CD4-positive, alpha-beta T cell (primary cell): ENCODE results near the gene TECPR2. TPM values are rescaled to one million over a fixed set of nuclear protein-coding genes. Genes with fewer than 3 reads are reported as not detected.

Experiments
- ATAC-seq: fragments of 200-7000 bp; cut with Tn5 transposase; one replicate; pipeline ENCODE4 v1.10.0; 2022; ENCODE audit warnings: mild to moderate bottlenecking; ENCODE audit not compliant: poor library complexity
- CTCF ChIA-PET: fragments of 350-600 bp; sonication (Branson Sonifier 250); formaldehyde crosslinking; loops from one replicate; lab custom pipeline; 2021; ENCODE audit warnings: antibody characterized with exemption, inconsistent platforms; lab: Charles Lee
- POLR2A ChIA-PET: fragments of 350-600 bp; sonication (Branson Sonifier 250); formaldehyde crosslinking; loops from one replicate; lab custom pipeline; 2021; ENCODE audit warnings: antibody characterized with exemption, inconsistent platforms; lab: Charles Lee
- DNase-seq, 14 experiments: peaks; one replicate each; pipeline ENCODE4 v3.0.0-alpha.2; 2013 to 2020; ENCODE audit warnings: mixed read lengths in 2 of 14
- H3K27ac ChIP-seq, 2 donors: one replicate each; pipeline versions ENCODE4 v1.5.1 to v1.7.0; 2013; ENCODE audit warnings: low read length in 2 of 2, low read depth in 1 of 2, mild to moderate bottlenecking in 1 of 2
- H3K27me3 ChIP-seq, 2 experiments: 1 replicate in 1 of 2; 2 replicates in 1 of 2; pipeline versions ENCODE4 v1.6.1 to v1.7.0; 2013; ENCODE audit warnings: low read length in 2 of 2, control low read depth in 1 of 2, mild to moderate bottlenecking in 1 of 2, moderate library complexity in 1 of 2; ENCODE audit not compliant: insufficient read depth in 2 of 2, control insufficient read depth in 1 of 2
- H3K36me3 ChIP-seq: one replicate; pipeline ENCODE4 v1.6.1; 2013; ENCODE audit warnings: low read length, control low read depth; ENCODE audit not compliant: insufficient read depth
- H3K4me1 ChIP-seq: one replicate; pipeline ENCODE4 v1.6.1; 2013; ENCODE audit warnings: low read length, control low read depth; ENCODE audit not compliant: insufficient read depth
- H3K4me3 ChIP-seq: one replicate; pipeline ENCODE4 v1.5.1; 2013; ENCODE audit warnings: mild to moderate bottlenecking, low read length, moderate library complexity
- H3K9me3 ChIP-seq, 2 experiments: 1 replicate in 1 of 2; 2 replicates in 1 of 2; pipeline versions ENCODE4 v1.6.1 to v1.7.0; 2013; ENCODE audit warnings: low read length in 2 of 2, mild to moderate bottlenecking in 2 of 2, control low read depth in 1 of 2, moderate library complexity in 1 of 2; ENCODE audit not compliant: control insufficient read depth in 1 of 2, insufficient read depth in 1 of 2
- H3K27ac Mint-ChIP-seq: one replicate; pipeline ENCODE4 v1.8.0; 2020; ENCODE audit warnings: mixed read lengths
- H3K27me3 Mint-ChIP-seq: one replicate; pipeline ENCODE4 v1.8.0; 2021; ENCODE audit warnings: mixed read lengths
- H3K36me3 Mint-ChIP-seq: one replicate; pipeline ENCODE4 v1.8.0; 2021; ENCODE audit warnings: low read depth, mixed read lengths
- H3K4me1 Mint-ChIP-seq: one replicate; pipeline ENCODE4 v1.8.0; 2021; ENCODE audit warnings: low read depth, mixed read lengths
- H3K4me3 Mint-ChIP-seq: one replicate; pipeline ENCODE4 v1.8.0; 2020; ENCODE audit warnings: mild to moderate bottlenecking, mixed read lengths
- H3K9me3 Mint-ChIP-seq: one replicate; pipeline ENCODE4 v1.8.0; 2020; ENCODE audit warnings: mixed read lengths
- intact Hi-C, 2 experiments: fragments of 100-400 bp; cut with DNase I in 1 of 2; cut with micrococcal nuclease in 1 of 2; formaldehyde crosslinking; loops; one replicate each; pipeline versions ENCODE4 v1.15.1 to v1.9.0; 2023 to 2025; cut with DNase I, micrococcal nuclease
- total RNA-seq, 174 experiments: library from RNA in 2 of 174; stranded (reverse) in 2 of 174; gene quantifications; one replicate each; pipeline ENCODE4 v1.2.3 and lab custom pipeline; 2021 to 2026
- TF ChIP-seq, protein P1 (sequence below): fragments of 200-600 bp; IDR thresholded peaks from one replicate; pipeline ENCODE4 v1.8.0; 2022; ENCODE audit warnings: antibody characterized with exemption, mild to moderate bottlenecking

Gene TECPR2
- total RNA-seq, 2 experiments from 2014 or later, result 5.0 to 5.4 TPM

DNA sequence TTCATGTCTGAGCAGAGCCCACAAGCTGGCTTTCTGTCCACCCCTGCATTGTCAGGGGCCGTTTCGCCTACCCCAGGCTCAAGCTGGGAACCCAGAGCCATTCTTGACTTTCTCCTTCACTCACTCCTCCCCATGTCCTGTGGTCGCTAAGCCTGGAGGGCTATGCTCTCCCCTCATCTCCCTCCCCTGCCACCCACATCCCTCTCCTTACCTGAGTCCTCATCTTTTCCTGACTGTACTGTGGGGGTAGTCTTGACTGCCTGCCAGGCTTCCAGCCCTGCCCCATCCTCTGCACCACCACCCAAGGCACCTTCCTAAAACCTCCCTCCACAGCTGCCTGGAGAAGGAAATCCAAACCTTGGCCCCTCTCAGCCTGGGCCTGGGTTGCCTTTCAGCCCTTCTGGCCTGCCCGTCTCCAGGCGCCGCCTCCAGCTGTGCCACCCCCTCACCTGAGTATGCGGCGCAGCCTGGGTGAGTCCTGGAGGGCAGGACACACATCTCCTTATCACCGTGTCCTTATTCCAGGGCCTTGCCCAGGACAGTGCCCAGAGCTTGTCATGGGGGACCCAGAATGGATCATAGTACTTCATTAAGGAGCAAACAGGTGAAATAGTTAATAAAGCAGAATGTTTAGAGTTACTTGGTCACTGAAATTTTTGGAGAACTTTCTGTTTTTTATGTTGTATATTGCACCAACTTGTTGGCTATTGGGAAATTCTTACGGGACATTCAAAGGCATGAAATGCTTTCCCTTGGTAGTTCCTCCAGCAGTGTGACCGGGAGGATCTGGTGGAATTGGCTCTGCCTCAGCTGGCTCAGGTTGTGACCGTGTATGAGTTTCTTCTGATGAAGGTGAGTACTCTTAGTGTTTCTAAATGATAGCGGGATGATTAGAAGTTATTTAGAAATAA, 28.7 kb upstream of the TECPR2 start:
- CTCF ChIA-PET, result no interaction called here

DNA sequence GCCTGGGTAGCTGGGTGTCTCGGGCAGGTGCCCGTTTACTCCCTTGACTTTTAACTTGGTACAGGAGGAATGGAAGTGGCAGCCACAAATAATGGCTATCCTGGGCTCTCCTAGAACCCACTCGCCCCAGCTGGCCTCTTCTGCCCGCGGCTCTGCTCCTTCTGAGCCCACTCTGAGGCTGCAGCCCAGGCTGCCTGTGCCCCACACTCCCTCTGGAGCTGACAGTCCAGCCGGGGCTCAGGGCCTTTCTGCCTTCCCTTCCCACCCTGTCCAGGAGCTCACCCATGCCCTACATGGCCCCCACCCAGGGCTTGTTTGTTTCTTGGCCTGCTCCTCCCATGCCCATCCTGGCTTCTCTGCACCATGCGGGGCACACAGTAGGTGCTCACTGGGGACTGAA, 27.6 kb upstream of the TECPR2 start:
- Mint-ChIP-seq H3K4me1 (no peaks in the 10 kb centered on the region), H3K4me3 (no peak overlapping the region), H3K36me3 (peaks cover 55% of the 10 kb centered on the region), H3K9me3 (no peaks in the 10 kb centered on the region), H3K27me3 (no peaks in the 10 kb centered on the region), H3K27ac (no peak overlapping the region)
- ChIA-PET POLR2A (interaction anchor here (0.7 kb wide), 1 partner anchor 16 kb away, joined by 3 read pairs; the partner anchor contains the start of gene ZNF839), CTCF (no interaction called here)
- no peaks in the 10 kb centered on the region for H3K4me1 ChIP-seq
- no peak overlapping the region for H3K27ac ChIP-seq
- DNase-seq (no peak), ATAC-seq (no peak)
- TF ChIP-seq, protein P1, sequence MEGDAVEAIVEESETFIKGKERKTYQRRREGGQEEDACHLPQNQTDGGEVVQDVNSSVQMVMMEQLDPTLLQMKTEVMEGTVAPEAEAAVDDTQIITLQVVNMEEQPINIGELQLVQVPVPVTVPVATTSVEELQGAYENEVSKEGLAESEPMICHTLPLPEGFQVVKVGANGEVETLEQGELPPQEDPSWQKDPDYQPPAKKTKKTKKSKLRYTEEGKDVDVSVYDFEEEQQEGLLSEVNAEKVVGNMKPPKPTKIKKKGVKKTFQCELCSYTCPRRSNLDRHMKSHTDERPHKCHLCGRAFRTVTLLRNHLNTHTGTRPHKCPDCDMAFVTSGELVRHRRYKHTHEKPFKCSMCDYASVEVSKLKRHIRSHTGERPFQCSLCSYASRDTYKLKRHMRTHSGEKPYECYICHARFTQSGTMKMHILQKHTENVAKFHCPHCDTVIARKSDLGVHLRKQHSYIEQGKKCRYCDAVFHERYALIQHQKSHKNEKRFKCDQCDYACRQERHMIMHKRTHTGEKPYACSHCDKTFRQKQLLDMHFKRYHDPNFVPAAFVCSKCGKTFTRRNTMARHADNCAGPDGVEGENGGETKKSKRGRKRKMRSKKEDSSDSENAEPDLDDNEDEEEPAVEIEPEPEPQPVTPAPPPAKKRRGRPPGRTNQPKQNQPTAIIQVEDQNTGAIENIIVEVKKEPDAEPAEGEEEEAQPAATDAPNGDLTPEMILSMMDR, result no peak
- no peaks in the 10 kb centered on the region for H3K9me3 ChIP-seq
- H3K4me3 ChIP-seq, result no peak overlapping the region
- no peaks in the 10 kb centered on the region for H3K27me3 ChIP-seq
- intact Hi-C loops, result no loop called here
- H3K36me3 ChIP-seq, result peaks cover 52% of the 10 kb centered on the region

More for the DNA sequence above, 28.7 kb upstream of the TECPR2 start:
- TF ChIP-seq, protein P1, result no peak
- H3K4me1 ChIP-seq, result no peaks in the 10 kb centered on the region
- no peak overlapping the region for H3K27ac ChIP-seq
- intact Hi-C loops, result no loop called here
- no peaks in the 10 kb centered on the region for H3K27me3 ChIP-seq
- ATAC-seq (no peak), DNase-seq (no peak)
- Mint-ChIP-seq H3K36me3 (peaks cover 54% of the 10 kb centered on the region), H3K27me3 (no peaks in the 10 kb centered on the region), H3K9me3 (no peaks in the 10 kb centered on the region), H3K4me3 (no peak overlapping the region), H3K4me1 (no peaks in the 10 kb centered on the region), H3K27ac (no peak overlapping the region)
- H3K4me3 ChIP-seq, result no peak overlapping the region
- no peaks in the 10 kb centered on the region for H3K9me3 ChIP-seq
- POLR2A ChIA-PET, result no interaction called here
- H3K36me3 ChIP-seq, result peaks cover 47% of the 10 kb centered on the region

- Mint-ChIP-seq H3K4me1 (no peaks in the 10 kb centered on the region), H3K27ac (no peak overlapping the region), H3K36me3 (peaks cover 62% of the 10 kb centered on the region), H3K4me3 (no peak overlapping the region), H3K9me3 (no peaks in the 10 kb centered on the region), H3K27me3 (no peaks in the 10 kb centered on the region)
- Histone ChIP-seq H3K4me3 (no peak overlapping the region), H3K4me1 (no peaks in the 10 kb centered on the region), H3K36me3 (peaks cover 55% of the 10 kb centered on the region), H3K27ac (no peak overlapping the region), H3K27me3 (no peaks in the 10 kb centered on the region), H3K9me3 (no peaks in the 10 kb centered on the region)
- ATAC-seq (no peak), DNase-seq (no peak)
- CTCF ChIA-PET, result no interaction called here
- TF ChIP-seq, protein P1, result no peak
- intact Hi-C loops, result no loop called here
- POLR2A ChIA-PET, result no interaction called here
Measured at GRCh38 chr14:102338724-102339123, 24.0 kb upstream of the TECPR2 start.
